Posterior cingulate gyrus (tissue), 11 donors: ENCODE results near the gene SLC6A18.

Experiments
- DNase-seq, 10 donors: peaks; one replicate each; pipeline versions ENCODE4 v3.0.0 to v3.0.0-alpha.2; 2020 to 2021; ENCODE audit warnings: mixed read lengths in 3 of 10
- intact Hi-C: fragments of 100-400 bp; cut with DNase I; formaldehyde crosslinking; loops from one replicate; pipeline ENCODE4 v1.15.1; 2023

The SLC6A18 gene

GRCh38 chr5:1246711-1247431 lies 21.7 kb downstream of the SLC6A18 start:
- intact Hi-C loops, result no loop called here
- DNase-seq, result peak in 6 of 10 donors; percentile 24 to 92 (median 30)

DNA sequence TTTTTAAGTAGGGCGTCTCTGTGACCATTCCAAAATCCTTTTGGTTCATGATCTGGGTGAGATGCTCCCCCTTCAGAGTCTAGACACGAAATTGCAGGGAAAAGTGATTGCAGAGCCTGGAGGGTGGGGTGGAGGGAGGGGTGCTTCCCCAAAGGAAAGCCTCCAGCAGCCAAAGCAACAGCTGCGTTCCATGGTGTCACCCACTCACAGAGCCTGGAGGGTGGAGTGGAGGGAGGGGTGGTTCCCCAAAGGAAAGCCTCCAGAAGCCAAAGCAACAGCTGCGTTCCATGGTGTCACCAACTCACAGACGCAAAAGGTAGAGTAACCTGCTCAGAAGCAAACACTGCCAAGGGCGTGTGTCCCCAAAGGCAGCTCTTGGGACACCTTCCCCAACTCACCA lies 22.6 kb downstream of the SLC6A18 start:
- peak in 6 of 10 donors; percentile 22 to 80 (median 38) for DNase-seq
- intact Hi-C loops, result no loop called here

DNA sequence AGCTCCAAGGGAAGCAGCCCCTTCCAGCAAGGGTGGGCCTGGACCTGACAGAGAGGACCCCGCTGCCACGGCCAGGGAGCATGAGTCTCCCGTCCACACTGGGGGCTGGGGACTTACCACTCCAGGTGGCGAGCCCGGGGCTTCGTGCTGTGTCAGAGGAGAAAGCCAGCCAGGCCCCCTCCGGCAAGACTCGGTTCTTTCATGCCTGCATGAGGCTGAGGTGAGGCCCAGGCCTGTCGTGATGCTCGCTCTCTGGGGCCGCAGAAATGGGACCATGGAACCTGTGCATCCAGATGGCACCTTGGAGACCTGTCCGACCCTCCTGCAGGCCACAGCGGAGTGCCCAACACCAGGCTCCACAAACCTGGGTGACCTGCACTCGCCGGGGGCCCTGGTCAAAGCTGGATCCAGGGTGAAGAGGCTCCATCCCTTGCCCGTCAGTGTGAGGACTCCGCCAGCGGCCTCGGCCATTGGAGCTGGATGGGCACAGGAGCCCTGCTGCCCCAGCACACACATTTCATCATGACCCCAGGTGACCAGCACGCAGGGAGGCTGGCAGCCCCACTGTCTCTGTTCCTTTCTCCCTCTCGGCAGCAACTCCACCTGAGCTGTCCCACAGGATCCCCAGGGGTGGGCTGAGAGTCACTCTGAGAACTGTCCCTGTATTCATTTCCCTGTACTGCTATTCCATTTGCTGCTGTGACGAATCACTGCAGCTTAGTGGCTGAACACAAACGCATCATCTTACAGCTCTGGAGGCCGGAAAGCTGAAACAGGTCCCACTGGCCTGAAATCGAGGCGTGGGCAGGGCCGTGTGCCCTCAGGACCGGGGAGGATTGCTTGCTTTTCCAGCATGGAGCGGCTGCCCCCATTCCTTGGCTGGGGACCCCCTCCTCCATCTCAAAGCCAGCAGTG lies 24.4 kb downstream of the SLC6A18 start:
- intact Hi-C loops, result no loop called here
- no peak for DNase-seq

GRCh38 chr5:1251678-1252580 lies 26.7 kb downstream of the SLC6A18 start:
- intact Hi-C loops, result no loop called here
- DNase-seq, result no peak

DNA sequence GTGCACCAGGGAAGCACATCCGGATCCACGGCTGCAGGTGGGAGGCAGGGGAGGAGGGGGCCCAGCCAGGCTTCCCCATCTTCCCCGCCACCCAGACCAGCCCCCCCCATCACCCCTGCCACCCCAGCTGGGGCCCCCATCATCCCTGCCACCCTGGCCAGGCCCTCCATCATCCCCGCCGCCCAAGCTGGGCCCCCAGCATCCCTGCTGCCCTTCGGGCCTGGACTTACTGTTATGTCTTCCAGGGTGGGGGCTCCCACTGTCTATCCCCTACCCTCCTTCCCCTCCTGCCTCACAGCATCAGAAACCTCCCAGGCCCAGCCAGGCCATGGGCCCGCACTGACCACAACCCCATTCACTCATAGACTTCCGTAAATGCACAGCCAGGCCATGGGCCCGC lies 27.5 kb downstream of the SLC6A18 start:
- no peak for DNase-seq
- intact Hi-C loops, result no loop called here

GRCh38 chr5:1253456-1254105 lies 28.4 kb downstream of the SLC6A18 start:
- intact Hi-C loops, result no loop called here

GRCh38 chr5:1254196-1254595 lies 29.0 kb downstream of the SLC6A18 start:
- DNase-seq, result no peak
- intact Hi-C loops, result no loop called here

More at GRCh38 chr5:1253456-1254105, 28.4 kb downstream of the SLC6A18 start:
- DNase-seq, result no peak

- no peak for DNase-seq
Observed at GRCh38 chr5:1255081-1255561, 29.9 kb downstream of the SLC6A18 start.

DNA sequence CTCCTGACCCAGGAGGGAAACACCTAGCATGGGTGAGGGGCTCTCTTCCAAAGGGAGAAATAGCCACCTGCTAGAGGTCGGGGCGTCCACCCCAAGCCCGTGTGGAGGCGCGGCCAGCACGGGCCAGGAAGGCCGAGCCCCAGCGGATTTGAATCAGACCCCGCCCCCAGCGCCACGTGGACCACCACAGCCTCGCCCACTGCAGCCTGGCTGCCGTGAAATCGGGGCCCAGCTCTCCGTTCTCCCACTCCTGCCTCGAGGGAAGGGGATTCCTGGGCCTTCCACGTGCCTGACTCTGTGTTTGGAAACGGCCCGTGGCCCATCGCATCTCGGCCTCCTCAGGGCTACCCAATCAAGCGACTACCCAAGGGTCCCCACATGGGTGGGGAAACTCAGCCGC lies 31.6 kb downstream of the SLC6A18 start:
- no peak for DNase-seq
- intact Hi-C loops, result no loop called here

More at GRCh38 chr5:1255081-1255561, 29.9 kb downstream of the SLC6A18 start:
- intact Hi-C loops, result no loop called here

DNA sequence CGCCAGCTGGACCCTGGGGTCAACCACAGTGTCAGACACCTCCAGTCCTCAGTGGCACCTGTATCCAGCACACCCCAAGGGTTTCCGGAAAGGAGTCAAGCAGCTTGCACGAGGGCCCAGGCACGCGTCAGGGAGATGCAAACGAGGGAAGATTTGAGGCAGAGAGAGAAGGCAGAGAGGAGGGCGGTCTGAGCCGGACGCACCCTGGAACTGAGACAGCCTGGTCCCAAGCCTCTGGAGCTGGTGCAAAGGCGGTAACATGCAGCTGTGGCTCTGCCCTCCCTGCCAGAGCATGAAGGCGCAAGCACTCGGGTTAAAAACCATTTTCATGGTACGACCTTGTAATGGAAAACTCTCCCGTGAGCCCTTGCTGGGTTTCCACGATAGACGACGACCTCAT lies 32.2 kb downstream of the SLC6A18 start:
- intact Hi-C loops, result no loop called here
- no peak for DNase-seq

DNA sequence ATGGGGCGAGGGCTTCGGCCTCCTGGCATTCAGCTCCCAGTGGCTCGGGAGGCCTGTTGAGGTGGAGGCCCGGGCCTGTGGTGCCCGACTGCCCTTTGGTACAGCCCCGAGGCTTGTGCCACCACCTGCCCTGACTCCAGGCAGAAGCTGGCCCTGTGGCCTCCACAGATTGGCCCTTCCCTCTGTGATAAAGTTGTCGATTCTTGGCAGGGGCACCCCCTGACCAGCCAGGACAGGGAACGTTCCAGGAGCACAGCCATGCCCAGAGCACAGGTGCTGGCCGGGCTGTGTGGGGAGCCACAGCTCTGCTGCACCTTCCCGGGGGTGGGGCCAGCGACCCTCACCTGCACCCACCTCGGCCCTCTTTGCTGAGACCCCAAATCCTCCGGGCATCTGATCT lies 32.7 kb downstream of the SLC6A18 start:
- no peak for DNase-seq
- intact Hi-C loops, result no loop called here

- no peak for DNase-seq
- intact Hi-C loops, result no loop called here
Observed at GRCh38 chr5:1259806-1260480, 34.8 kb downstream of the SLC6A18 start.

GRCh38 chr5:1261643-1262042 lies 36.5 kb downstream of the SLC6A18 start:
- DNase-seq, result no peak
- intact Hi-C loops, result no loop called here

- no peak for DNase-seq
- intact Hi-C loops, result no loop called here
Observed at GRCh38 chr5:1262381-1262780, 37.2 kb downstream of the SLC6A18 start.

GRCh38 chr5:1264211-1264610 lies 39.0 kb downstream of the SLC6A18 start:
- intact Hi-C loops, result no loop called here

DNA sequence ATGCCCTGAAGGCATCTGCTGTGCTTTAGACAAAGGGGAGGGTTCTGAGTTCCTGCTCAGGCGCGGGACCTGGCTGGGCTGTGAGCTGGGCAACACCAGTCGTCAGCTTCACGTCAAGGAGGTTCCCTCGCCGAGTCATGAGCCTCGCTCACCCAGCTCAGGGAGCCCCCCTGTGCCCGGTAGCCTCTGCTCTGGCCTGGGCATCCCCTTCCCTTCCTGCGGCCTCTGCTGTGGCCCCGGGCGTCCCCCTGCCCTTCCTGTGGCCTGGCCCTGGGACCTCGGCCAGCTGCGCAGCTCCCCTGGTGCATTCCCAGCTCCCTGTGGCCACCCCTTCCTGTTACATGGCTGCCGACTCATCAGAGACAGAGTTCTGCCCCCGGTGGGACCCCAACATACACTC lies 39.8 kb downstream of the SLC6A18 start:
- intact Hi-C loops, result no loop called here
- DNase-seq, result no peak

More at GRCh38 chr5:1264211-1264610, 39.0 kb downstream of the SLC6A18 start:
- no peak for DNase-seq

DNA sequence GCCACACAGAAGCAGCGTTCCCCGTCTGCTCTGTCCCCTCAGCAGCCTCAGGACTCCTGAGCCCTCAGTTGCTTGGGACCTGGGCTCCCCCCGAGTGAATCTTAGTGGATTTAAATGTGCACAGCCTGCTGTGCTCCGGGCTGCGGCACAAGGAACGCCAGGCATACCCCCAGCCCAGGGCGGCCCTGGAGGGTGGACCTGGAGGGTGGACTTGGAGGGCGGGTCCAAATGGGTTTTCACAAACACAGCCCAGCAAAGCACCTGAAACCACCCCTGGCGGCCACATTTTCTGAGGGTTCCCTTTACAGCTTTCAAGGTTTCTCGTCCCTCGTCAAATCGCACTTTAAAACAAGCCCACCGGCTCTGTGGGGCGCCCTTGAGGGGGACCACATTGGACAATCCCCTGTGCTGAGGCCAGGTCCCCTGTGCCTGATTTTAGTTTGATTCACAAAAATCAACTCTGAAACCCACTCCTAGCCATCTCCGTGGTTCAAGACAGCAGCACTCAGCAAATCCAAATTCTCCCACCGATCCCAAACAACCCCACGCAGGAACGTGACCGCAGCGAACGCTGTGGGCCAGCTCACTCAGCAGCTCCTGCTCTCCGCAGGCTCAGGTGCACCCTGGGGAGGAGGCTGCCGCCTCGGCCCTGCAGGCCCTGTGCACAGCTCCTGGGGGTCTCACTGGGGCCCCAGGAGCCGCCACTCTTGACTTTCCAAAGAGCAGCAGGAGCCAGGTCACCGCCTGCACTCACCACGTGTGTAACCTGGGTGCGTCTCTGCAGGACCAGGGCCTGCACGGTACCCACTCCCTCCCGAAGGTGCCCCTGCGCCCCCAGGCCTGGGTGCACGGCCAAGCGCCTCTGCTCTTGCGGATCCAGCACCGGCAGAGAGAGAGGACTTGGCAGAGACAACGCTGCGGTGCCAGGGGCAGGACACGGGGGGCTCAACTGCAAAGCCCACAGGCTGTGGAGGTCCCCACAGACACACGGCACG lies 40.6 kb downstream of the SLC6A18 start:
- intact Hi-C loops, result no loop called here
- peak in 1 of 10 donors; percentile 74 for DNase-seq

DNA sequence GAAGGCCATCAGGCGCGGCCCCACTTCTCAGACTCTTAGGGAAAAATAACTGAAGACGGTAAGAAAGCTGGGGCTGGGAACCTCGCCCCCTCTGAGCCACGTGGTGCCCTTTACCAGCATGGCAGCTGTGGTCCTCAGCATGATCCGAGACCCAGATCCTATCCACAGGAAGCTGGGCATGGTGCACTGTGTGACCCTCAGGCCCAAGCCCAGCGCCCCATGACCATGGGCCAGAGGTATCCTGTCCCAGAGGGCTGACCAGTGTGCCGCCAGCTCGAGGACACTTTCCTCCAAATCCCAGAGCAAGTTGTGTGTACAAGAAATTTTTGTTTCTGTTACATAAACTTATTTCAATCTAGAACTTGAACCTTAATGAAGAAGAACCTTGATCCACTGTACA lies 41.6 kb downstream of the SLC6A18 start:
- DNase-seq, result peak in 1 of 10 donors; percentile 82
- intact Hi-C loops, result no loop called here
